ENCODE measurements around the gene ADH1A.

Gene ADH1A

DNA sequence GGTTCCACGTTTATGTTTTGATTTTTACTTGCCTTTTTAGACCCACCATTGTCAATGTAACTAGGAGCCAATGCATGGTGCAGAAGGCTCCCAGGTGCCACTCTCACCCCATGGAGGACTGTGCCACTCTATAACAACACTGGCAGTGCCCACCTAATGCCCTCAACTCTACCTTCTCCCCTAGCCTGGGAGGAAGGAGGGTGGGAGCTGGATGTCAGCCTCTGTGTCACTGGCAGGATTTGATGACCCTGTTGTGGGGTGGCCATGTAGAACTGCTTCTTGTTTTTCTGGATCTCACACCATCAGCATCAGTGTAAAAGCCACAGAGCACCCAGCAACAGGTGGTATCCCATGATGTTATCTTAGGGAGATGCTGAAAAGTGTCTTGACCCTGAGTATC lies 44.1 kb upstream of the ADH1A start:
- no peak overlapping the region for H3K27ac ChIP-seq (replicated peaks)
- H3K27me3 ChIP-seq (ENCODE audit: insufficient read depth, poor library complexity, severe bottlenecking) = no peaks in the 10 kb centered on the region
- TF ChIP-seq GABPA (IDR thresholded peaks at IDR 0.05; ENCODE audit: low read depth) (no peak), SPI1 (IDR thresholded peaks at IDR 0.05; ENCODE audit: borderline replicate concordance, low read depth) (no peak), POLR2AphosphoS5 (IDR thresholded peaks at IDR 0.05; ENCODE audit: low read depth) (no peak), REST (IDR thresholded peaks at IDR 0.05; ENCODE audit: insufficient replicate concordance, low read depth) (no peak)
- TF ChIP-seq, protein P1, sequence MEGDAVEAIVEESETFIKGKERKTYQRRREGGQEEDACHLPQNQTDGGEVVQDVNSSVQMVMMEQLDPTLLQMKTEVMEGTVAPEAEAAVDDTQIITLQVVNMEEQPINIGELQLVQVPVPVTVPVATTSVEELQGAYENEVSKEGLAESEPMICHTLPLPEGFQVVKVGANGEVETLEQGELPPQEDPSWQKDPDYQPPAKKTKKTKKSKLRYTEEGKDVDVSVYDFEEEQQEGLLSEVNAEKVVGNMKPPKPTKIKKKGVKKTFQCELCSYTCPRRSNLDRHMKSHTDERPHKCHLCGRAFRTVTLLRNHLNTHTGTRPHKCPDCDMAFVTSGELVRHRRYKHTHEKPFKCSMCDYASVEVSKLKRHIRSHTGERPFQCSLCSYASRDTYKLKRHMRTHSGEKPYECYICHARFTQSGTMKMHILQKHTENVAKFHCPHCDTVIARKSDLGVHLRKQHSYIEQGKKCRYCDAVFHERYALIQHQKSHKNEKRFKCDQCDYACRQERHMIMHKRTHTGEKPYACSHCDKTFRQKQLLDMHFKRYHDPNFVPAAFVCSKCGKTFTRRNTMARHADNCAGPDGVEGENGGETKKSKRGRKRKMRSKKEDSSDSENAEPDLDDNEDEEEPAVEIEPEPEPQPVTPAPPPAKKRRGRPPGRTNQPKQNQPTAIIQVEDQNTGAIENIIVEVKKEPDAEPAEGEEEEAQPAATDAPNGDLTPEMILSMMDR (IDR thresholded peaks at IDR 0.05; ENCODE audit: insufficient read depth, low read length) = no peak
- H3K4me3 ChIP-seq (replicated peaks; ENCODE audit: insufficient read depth, low read length) = no peak overlapping the region
- DNase-seq (ENCODE audit: low read depth in 1 of 2, low spot score in 1 of 2) = no peak

GRCh38 chr4:99330648-99331047 lies 39.9 kb upstream of the ADH1A start:
- TF ChIP-seq SPI1 (IDR thresholded peaks at IDR 0.05; ENCODE audit: borderline replicate concordance, low read depth) = no peak
- no peak for TF ChIP-seq GABPA (IDR thresholded peaks at IDR 0.05; ENCODE audit: low read depth)
- TF ChIP-seq, protein P1 (IDR thresholded peaks at IDR 0.05; ENCODE audit: insufficient read depth, low read length) = no peak
- no peak for TF ChIP-seq REST (IDR thresholded peaks at IDR 0.05; ENCODE audit: insufficient replicate concordance, low read depth)
- TF ChIP-seq POLR2AphosphoS5 (IDR thresholded peaks at IDR 0.05; ENCODE audit: low read depth) = no peak
- Histone ChIP-seq H3K27ac (replicated peaks) (no peak overlapping the region), H3K4me3 (replicated peaks; ENCODE audit: insufficient read depth, low read length) (no peak overlapping the region), H3K27me3 (ENCODE audit: insufficient read depth, poor library complexity, severe bottlenecking) (no peaks in the 10 kb centered on the region)
- DNase-seq (ENCODE audit: low read depth in 1 of 2, low spot score in 1 of 2) = no peak

DNA sequence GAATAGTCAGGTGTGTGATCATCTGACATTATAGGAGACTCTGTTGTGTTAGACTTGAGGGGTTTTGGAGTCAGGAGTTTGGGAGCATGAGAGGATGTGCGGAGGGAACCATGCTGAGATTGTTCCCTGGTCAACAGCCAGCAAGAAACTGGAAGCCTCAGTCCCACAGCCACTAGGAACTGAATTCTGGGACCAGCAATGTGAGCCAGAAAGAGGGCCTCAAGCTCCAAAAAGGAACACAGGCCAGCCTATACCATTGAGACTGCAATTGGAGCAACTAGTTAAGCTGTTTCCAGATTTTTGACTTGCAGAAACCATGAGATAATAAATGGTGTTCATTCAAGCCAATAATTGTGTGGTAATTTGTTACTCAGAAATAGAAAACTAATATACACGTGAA lies 39.1 kb upstream of the ADH1A start:
- no peak overlapping the region for H3K27ac ChIP-seq (replicated peaks)
- TF ChIP-seq GABPA (IDR thresholded peaks at IDR 0.05; ENCODE audit: low read depth) (no peak), REST (IDR thresholded peaks at IDR 0.05; ENCODE audit: insufficient replicate concordance, low read depth) (no peak), SPI1 (IDR thresholded peaks at IDR 0.05; ENCODE audit: borderline replicate concordance, low read depth) (no peak), POLR2AphosphoS5 (IDR thresholded peaks at IDR 0.05; ENCODE audit: low read depth) (no peak)
- TF ChIP-seq, protein P1 (IDR thresholded peaks at IDR 0.05; ENCODE audit: insufficient read depth, low read length) = no peak
- no peak overlapping the region for H3K4me3 ChIP-seq (replicated peaks; ENCODE audit: insufficient read depth, low read length)
- no peaks in the 10 kb centered on the region for H3K27me3 ChIP-seq (ENCODE audit: insufficient read depth, poor library complexity, severe bottlenecking)
- no peak for DNase-seq (ENCODE audit: low read depth in 1 of 2, low spot score in 1 of 2)

Data from HL-60 (cell line).